ENCODE results near the gene RAPGEF4. TPM values are rescaled to one million over a fixed set of nuclear protein-coding genes. Genes with fewer than 3 reads are reported as not detected.

RAPGEF4 gene
- total RNA-seq, 1 experiment from 2014 or later: 2.2 TPM

DNA sequence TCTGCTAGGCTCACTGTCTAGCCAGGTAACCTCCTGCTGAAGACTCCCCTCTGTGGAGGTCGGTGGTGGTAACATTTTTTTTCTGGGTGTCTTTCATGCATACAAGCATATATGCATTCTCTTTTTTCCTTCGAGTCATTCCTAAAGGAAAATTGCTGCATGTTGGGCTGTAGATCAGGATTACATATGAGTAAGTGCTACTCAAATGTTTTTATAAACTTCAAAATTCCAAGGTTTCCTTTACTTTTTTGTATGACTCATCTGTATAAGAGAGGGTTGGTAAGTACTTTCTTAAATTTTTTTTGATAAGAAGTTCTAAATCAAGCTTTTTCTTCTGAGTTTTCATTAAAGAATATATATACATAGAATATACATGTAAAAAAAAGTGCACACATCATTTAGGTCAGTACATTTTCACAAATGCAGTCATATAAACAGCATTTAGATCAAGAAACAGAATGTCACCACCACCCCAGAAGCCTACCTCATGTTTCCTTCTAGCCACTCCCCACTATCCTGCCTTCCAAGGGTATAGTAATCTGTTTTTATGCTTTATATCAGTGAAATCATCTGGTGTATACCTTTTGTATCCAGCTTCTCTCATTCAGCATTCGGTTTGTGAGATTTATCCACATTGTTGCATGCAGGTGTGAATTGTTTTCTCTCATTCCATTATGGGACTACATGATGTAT is 212.0 kb downstream of the RAPGEF4 start:
- Mint-ChIP-seq H3K27me3 (ENCODE audit: low read depth) (peaks cover 38% of the 10 kb centered on the region), H3K9me3 (peaks cover 8% of the 10 kb centered on the region), H3K4me3 (no peak overlapping the region), H3K27ac (no peak overlapping the region), H3K36me3 (no peaks in the 10 kb centered on the region), H3K4me1 (peaks cover 29% of the 10 kb centered on the region)
- ATAC-seq (no peak), DNase-seq (ENCODE audit: low spot score) (no peak)
- TF ChIP-seq TP53 (CRISPR knock-in tag; IDR thresholded peaks at IDR 0.05) (no peak), SOX15 (CRISPR knock-in tag; IDR thresholded peaks at IDR 0.05) (no peak)
- TF ChIP-seq, protein P1, sequence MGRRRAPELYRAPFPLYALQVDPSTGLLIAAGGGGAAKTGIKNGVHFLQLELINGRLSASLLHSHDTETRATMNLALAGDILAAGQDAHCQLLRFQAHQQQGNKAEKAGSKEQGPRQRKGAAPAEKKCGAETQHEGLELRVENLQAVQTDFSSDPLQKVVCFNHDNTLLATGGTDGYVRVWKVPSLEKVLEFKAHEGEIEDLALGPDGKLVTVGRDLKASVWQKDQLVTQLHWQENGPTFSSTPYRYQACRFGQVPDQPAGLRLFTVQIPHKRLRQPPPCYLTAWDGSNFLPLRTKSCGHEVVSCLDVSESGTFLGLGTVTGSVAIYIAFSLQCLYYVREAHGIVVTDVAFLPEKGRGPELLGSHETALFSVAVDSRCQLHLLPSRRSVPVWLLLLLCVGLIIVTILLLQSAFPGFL (CRISPR knock-in tag; IDR thresholded peaks at IDR 0.05; ENCODE audit: borderline replicate concordance): no peak
- ChIA-PET CTCF (no interaction called here), POLR2A (no interaction called here)

DNA sequence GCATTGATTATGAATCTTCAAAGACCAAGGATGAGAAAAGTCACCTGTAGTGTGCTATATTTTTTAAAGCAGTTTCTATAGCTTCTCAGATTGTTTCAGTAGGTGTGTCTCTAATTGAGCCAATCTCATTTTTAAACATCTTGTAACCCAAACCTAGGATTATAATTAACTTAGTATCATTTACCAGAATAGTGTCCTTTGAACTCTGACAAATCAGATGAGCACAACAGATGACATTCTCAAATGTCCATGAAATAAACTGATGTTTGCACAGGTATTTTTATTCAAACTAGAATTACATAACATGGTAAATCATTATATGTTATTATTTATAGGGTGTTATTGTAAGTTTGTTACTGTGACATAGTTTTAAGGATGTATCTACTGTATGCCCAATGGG is 213.9 kb downstream of the RAPGEF4 start:
- TF ChIP-seq ZNF138 (CRISPR knock-in tag; conservative IDR thresholded peaks at IDR 0.05): no peak
- no peak for TF ChIP-seq ZNF219 (CRISPR knock-in tag; IDR thresholded peaks at IDR 0.05; ENCODE audit: borderline replicate concordance)
- TF ChIP-seq, protein P2, sequence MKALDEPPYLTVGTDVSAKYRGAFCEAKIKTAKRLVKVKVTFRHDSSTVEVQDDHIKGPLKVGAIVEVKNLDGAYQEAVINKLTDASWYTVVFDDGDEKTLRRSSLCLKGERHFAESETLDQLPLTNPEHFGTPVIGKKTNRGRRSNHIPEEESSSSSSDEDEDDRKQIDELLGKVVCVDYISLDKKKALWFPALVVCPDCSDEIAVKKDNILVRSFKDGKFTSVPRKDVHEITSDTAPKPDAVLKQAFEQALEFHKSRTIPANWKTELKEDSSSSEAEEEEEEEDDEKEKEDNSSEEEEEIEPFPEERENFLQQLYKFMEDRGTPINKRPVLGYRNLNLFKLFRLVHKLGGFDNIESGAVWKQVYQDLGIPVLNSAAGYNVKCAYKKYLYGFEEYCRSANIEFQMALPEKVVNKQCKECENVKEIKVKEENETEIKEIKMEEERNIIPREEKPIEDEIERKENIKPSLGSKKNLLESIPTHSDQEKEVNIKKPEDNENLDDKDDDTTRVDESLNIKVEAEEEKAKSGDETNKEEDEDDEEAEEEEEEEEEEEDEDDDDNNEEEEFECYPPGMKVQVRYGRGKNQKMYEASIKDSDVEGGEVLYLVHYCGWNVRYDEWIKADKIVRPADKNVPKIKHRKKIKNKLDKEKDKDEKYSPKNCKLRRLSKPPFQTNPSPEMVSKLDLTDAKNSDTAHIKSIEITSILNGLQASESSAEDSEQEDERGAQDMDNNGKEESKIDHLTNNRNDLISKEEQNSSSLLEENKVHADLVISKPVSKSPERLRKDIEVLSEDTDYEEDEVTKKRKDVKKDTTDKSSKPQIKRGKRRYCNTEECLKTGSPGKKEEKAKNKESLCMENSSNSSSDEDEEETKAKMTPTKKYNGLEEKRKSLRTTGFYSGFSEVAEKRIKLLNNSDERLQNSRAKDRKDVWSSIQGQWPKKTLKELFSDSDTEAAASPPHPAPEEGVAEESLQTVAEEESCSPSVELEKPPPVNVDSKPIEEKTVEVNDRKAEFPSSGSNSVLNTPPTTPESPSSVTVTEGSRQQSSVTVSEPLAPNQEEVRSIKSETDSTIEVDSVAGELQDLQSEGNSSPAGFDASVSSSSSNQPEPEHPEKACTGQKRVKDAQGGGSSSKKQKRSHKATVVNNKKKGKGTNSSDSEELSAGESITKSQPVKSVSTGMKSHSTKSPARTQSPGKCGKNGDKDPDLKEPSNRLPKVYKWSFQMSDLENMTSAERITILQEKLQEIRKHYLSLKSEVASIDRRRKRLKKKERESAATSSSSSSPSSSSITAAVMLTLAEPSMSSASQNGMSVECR (CRISPR knock-in tag; IDR thresholded peaks at IDR 0.05; ENCODE audit: borderline replicate concordance): no peak
- no peak for TF ChIP-seq MYBL2 (CRISPR knock-in tag; IDR thresholded peaks at IDR 0.05)
- TF ChIP-seq, protein P3, sequence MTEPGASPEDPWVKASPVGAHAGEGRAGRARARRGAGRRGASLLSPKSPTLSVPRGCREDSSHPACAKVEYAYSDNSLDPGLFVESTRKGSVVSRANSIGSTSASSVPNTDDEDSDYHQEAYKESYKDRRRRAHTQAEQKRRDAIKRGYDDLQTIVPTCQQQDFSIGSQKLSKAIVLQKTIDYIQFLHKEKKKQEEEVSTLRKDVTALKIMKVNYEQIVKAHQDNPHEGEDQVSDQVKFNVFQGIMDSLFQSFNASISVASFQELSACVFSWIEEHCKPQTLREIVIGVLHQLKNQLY (CRISPR knock-in tag; IDR thresholded peaks at IDR 0.05): no peak
- TF ChIP-seq, protein P4, sequence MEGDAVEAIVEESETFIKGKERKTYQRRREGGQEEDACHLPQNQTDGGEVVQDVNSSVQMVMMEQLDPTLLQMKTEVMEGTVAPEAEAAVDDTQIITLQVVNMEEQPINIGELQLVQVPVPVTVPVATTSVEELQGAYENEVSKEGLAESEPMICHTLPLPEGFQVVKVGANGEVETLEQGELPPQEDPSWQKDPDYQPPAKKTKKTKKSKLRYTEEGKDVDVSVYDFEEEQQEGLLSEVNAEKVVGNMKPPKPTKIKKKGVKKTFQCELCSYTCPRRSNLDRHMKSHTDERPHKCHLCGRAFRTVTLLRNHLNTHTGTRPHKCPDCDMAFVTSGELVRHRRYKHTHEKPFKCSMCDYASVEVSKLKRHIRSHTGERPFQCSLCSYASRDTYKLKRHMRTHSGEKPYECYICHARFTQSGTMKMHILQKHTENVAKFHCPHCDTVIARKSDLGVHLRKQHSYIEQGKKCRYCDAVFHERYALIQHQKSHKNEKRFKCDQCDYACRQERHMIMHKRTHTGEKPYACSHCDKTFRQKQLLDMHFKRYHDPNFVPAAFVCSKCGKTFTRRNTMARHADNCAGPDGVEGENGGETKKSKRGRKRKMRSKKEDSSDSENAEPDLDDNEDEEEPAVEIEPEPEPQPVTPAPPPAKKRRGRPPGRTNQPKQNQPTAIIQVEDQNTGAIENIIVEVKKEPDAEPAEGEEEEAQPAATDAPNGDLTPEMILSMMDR (IDR thresholded peaks at IDR 0.05): no peak
- Mint-ChIP-seq H3K36me3 (no peaks in the 10 kb centered on the region), H3K4me1 (peaks cover 28% of the 10 kb centered on the region), H3K27ac (no peak overlapping the region), H3K27me3 (ENCODE audit: low read depth) (peaks cover 22% of the 10 kb centered on the region), H3K9me3 (peaks cover 8% of the 10 kb centered on the region), H3K4me3 (no peak overlapping the region)
- CTCF ChIA-PET: no interaction called here
- DNase-seq (ENCODE audit: low spot score) (no peak), ATAC-seq (no peak)
- POLR2A ChIA-PET: no interaction called here

DNA sequence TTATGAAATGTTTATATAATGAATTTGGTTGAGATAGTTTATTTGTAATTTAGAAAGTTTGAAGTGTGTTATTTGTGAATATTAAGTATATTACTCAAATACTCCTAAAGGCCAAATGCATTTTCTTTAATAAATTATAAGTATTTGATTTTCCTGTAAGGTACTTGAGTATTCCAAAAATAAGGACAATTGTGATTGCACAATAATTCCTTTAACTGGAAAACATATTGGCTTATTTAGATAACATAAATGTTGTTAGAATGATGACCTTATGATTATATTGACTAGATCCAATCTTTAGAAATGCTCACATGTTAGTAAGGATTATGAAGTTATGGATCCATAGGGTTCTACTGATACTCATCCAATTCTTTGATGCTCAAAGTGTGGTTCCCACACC is 214.9 kb downstream of the RAPGEF4 start:
- TF ChIP-seq SMAD4 (CRISPR knock-in tag; IDR thresholded peaks at IDR 0.05): no peak
- TF ChIP-seq, protein P5, sequence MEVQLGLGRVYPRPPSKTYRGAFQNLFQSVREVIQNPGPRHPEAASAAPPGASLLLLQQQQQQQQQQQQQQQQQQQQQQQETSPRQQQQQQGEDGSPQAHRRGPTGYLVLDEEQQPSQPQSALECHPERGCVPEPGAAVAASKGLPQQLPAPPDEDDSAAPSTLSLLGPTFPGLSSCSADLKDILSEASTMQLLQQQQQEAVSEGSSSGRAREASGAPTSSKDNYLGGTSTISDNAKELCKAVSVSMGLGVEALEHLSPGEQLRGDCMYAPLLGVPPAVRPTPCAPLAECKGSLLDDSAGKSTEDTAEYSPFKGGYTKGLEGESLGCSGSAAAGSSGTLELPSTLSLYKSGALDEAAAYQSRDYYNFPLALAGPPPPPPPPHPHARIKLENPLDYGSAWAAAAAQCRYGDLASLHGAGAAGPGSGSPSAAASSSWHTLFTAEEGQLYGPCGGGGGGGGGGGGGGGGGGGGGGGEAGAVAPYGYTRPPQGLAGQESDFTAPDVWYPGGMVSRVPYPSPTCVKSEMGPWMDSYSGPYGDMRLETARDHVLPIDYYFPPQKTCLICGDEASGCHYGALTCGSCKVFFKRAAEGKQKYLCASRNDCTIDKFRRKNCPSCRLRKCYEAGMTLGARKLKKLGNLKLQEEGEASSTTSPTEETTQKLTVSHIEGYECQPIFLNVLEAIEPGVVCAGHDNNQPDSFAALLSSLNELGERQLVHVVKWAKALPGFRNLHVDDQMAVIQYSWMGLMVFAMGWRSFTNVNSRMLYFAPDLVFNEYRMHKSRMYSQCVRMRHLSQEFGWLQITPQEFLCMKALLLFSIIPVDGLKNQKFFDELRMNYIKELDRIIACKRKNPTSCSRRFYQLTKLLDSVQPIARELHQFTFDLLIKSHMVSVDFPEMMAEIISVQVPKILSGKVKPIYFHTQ (CRISPR knock-in tag; IDR thresholded peaks at IDR 0.05): no peak
- H3K4me3 Mint-ChIP-seq: no peak overlapping the region
- H3K4me1 Mint-ChIP-seq: peaks cover 18% of the 10 kb centered on the region
- DNase-seq (ENCODE audit: low spot score) (no peak), ATAC-seq (no peak)
- H3K27ac Mint-ChIP-seq: no peak overlapping the region
- peaks cover 13% of the 10 kb centered on the region for H3K27me3 Mint-ChIP-seq (ENCODE audit: low read depth)
- ChIA-PET POLR2A (no interaction called here), CTCF (no interaction called here)
- no peaks in the 10 kb centered on the region for H3K36me3 Mint-ChIP-seq
- H3K9me3 Mint-ChIP-seq: peaks cover 8% of the 10 kb centered on the region
